H1 (cell line): Measurements from ENCODE around the gene NT5C.

ENCODE experiments used
- CEBPB ChIP-seq: IDR thresholded peaks from 2 replicates; pipeline ENCODE4 v1.6.1; 2012; ENCODE audit warnings: low read depth, low read length
- CHD7 ChIP-seq: fragments of 300-600 bp; sonication (generic); IDR thresholded peaks from 2 replicates; pipeline ENCODE4 v1.7.1; 2012; ENCODE audit warnings: low read length, moderate library complexity, mild to moderate bottlenecking, inconsistent platforms; ENCODE audit not compliant: insufficient replicate concordance
- CREB1 ChIP-seq: IDR thresholded peaks from 2 replicates; pipeline ENCODE4 v1.6.1; 2012; ENCODE audit warnings: inconsistent platforms
- CTCF ChIP-seq, 3 experiments: IDR thresholded peaks; 1 replicate in 2 of 3; 2 replicates in 1 of 3; pipeline versions ENCODE4 v1.5.1 to v1.6.1; 2011; ENCODE audit warnings: low read length in 3 of 3, mild to moderate bottlenecking in 3 of 3, inconsistent platforms in 2 of 3, low read depth in 1 of 3, moderate library complexity in 1 of 3; ENCODE audit not compliant: insufficient read depth in 1 of 3; ENCODE audit errors: control extremely low read depth in 1 of 3
- EGR1 ChIP-seq: IDR thresholded peaks from 2 replicates; pipeline ENCODE4 v1.6.1; 2011; ENCODE audit warnings: low read depth, low read length, borderline replicate concordance
- EP300 ChIP-seq, 2 experiments: IDR thresholded peaks; 1 replicate in 1 of 2; 2 replicates in 1 of 2; pipeline ENCODE4 v1.6.1; 2011 to 2012; ENCODE audit warnings: low read depth in 2 of 2, low read length in 2 of 2, mild to moderate bottlenecking in 2 of 2, borderline replicate concordance in 1 of 2, inconsistent platforms in 1 of 2, moderate library complexity in 1 of 2
- GABPA ChIP-seq: IDR thresholded peaks from 2 replicates; pipeline ENCODE4 v1.6.1; 2011; ENCODE audit warnings: mild to moderate bottlenecking, low read length, moderate library complexity, borderline replicate concordance; ENCODE audit not compliant: insufficient read depth
- JUN ChIP-seq: IDR thresholded peaks from 2 replicates; pipeline ENCODE4 v1.6.1; 2011; ENCODE audit warnings: low read depth, mild to moderate bottlenecking, improper control_type of control experiment, low read length
- MAX ChIP-seq: IDR thresholded peaks from 2 replicates; pipeline ENCODE4 v1.6.1; 2012; ENCODE audit warnings: inconsistent platforms
- POLR2A ChIP-seq, 2 experiments: IDR thresholded peaks; 1 replicate in 1 of 2; 2 replicates in 1 of 2; pipeline ENCODE4 v1.6.1; 2011; ENCODE audit warnings: low read depth in 2 of 2, low read length in 2 of 2, mild to moderate bottlenecking in 2 of 2; ENCODE audit errors: control extremely low read depth in 1 of 2
- POLR2AphosphoS5 ChIP-seq: IDR thresholded peaks from 2 replicates; pipeline ENCODE4 v1.6.1; 2011; ENCODE audit warnings: low read depth, low read length
- RFX5 ChIP-seq: IDR thresholded peaks from 2 replicates; pipeline ENCODE4 v1.6.1; 2011; ENCODE audit warnings: low read depth, low read length, improper control_type of control experiment, borderline replicate concordance
- TEAD4 ChIP-seq: IDR thresholded peaks from 2 replicates; pipeline ENCODE4 v1.6.1; 2012; ENCODE audit warnings: low read depth, low read length, inconsistent platforms, mixed read lengths

GRCh38 chr17:75159196-75160031 is 27.9 kb upstream of the NT5C start:
- TF ChIP-seq EGR1 = no peak
- TF ChIP-seq POLR2A (IDR thresholded peaks at IDR 0.05; ENCODE audit: control extremely low read depth in 1 of 2, low read depth in 2 of 2, low read length in 2 of 2) = no peak
- TF ChIP-seq CTCF (IDR thresholded peaks at IDR 0.05; ENCODE audit: control extremely low read depth in 1 of 3, insufficient read depth in 1 of 3, low read depth in 1 of 3, low read length in 3 of 3) = no peak
- TF ChIP-seq POLR2AphosphoS5 = no peak
- TF ChIP-seq CREB1 = no peak
- no peak for TF ChIP-seq GABPA
- no peak for TF ChIP-seq CEBPB
- TF ChIP-seq JUN = no peak
- no peak for TF ChIP-seq TEAD4
- no peak for TF ChIP-seq RFX5
- TF ChIP-seq EP300 (IDR thresholded peaks at IDR 0.05; ENCODE audit: borderline replicate concordance in 1 of 2, low read depth in 2 of 2, low read length in 2 of 2) = no peak
- no peak for TF ChIP-seq MAX
- TF ChIP-seq CHD7 = no peak
